ENCODE data around the gene ZNF350.
"Not testable (repeated sequence)": the region's sequence is repeated elsewhere in the genome, so short reads cannot be mapped to it uniquely, and the experiment has no call there.

The ZNF350 gene

GRCh38 chr19:51986309-51987291 lies at the start of gene ZNF350:
TSS of gene ZNF350 (minus strand) at chr19:51986840. CDS start at chr19:51974360, 12,480 bp downstream.
- no peak for TF ChIP-seq CTCF (IDR thresholded peaks at IDR 0.05; ENCODE audit: borderline replicate concordance, insufficient read depth, low read depth, low read length)
- H3K4me3 ChIP-seq (ENCODE audit: low read depth, low read length) = peak within 1 kb of the TSS; percentile 55

- no peak for TF ChIP-seq CTCF (IDR thresholded peaks at IDR 0.05; ENCODE audit: borderline replicate concordance, insufficient read depth, low read depth, low read length)
- no peak overlapping the region for H3K4me3 ChIP-seq (ENCODE audit: low read depth, low read length)
Observed at GRCh38 chr19:52034051-52034728, 47.5 kb upstream of the ZNF350 start.

GRCh38 chr19:52028780-52029123 lies 42.1 kb upstream of the ZNF350 start:
- peak overlapping the region; percentile 60 for H3K4me3 ChIP-seq (ENCODE audit: low read depth, low read length)
- no peak for TF ChIP-seq CTCF (IDR thresholded peaks at IDR 0.05; ENCODE audit: borderline replicate concordance, insufficient read depth, low read depth, low read length)

GRCh38 chr19:52028027-52028779 lies 41.6 kb upstream of the ZNF350 start, which contains the start of gene ZNF614:
TSS of gene ZNF614 (minus strand) at chr19:52028379. CDS start at chr19:52025745, 2,634 bp downstream.
- no peak for TF ChIP-seq CTCF (IDR thresholded peaks at IDR 0.05; ENCODE audit: borderline replicate concordance, insufficient read depth, low read depth, low read length)
- H3K4me3 ChIP-seq (ENCODE audit: low read depth, low read length) = peak within 1 kb of the TSS; percentile 60

GRCh38 chr19:52026255-52026990 lies 39.8 kb upstream of the ZNF350 start:
- H3K4me3 ChIP-seq (ENCODE audit: low read depth, low read length) = not testable (repeated sequence)

GRCh38 chr19:52024478-52024877 lies 37.8 kb upstream of the ZNF350 start:
- H3K4me3 ChIP-seq (ENCODE audit: low read depth, low read length) = not testable (repeated sequence)

- TF ChIP-seq CTCF (IDR thresholded peaks at IDR 0.05; ENCODE audit: borderline replicate concordance, insufficient read depth, low read depth, low read length) = no peak
- no peak overlapping the region for H3K4me3 ChIP-seq (ENCODE audit: low read depth, low read length)
Observed at GRCh38 chr19:52022193-52022592, 35.6 kb upstream of the ZNF350 start.
